Measurements from ENCODE around the gene ZNF318.

GRCh38 chr6:43395776-43396175, 26.3 kb upstream of the ZNF318 start:
- no peak for TF ChIP-seq CTCF (IDR thresholded peaks at IDR 0.05)
- no peak for TF ChIP-seq POLR2A (IDR thresholded peaks at IDR 0.05)
